Measurements from ENCODE around the gene PRADC1.

PRADC1 gene

GRCh38 chr2:73258186-73258912 lies 25.3 kb upstream of the PRADC1 start:
- DNase-seq: no peak

- DNase-seq: no peak
These were observed 24.5 kb upstream of the PRADC1 start for GRCh38 chr2:73257425-73258125.

GRCh38 chr2:73257021-73257420 lies 24.0 kb upstream of the PRADC1 start:
- DNase-seq: no peak

GRCh38 chr2:73256618-73256922 lies 23.5 kb upstream of the PRADC1 start:
- DNase-seq: no peak

- DNase-seq: no peak
These were observed 23.0 kb upstream of the PRADC1 start for GRCh38 chr2:73255907-73256617.

- no peak for DNase-seq
These were observed 22.1 kb upstream of the PRADC1 start for GRCh38 chr2:73255007-73255644.

GRCh38 chr2:73254343-73255006 lies 21.4 kb upstream of the PRADC1 start:
- DNase-seq: no peak

- DNase-seq: no peak
These were observed 20.9 kb upstream of the PRADC1 start for GRCh38 chr2:73253901-73254300.

GRCh38 chr2:73253400-73253799 lies 20.4 kb upstream of the PRADC1 start:
- DNase-seq: no peak

GRCh38 chr2:73252238-73253027 lies 19.4 kb upstream of the PRADC1 start:
- no peak for DNase-seq

- DNase-seq: no peak
These were observed 18.1 kb upstream of the PRADC1 start for GRCh38 chr2:73250872-73251846.

- DNase-seq: no peak
These were observed 16.6 kb upstream of the PRADC1 start for GRCh38 chr2:73249636-73250035.

- no peak for DNase-seq
These were observed 13.8 kb upstream of the PRADC1 start for GRCh38 chr2:73246850-73247249.

GRCh38 chr2:73244580-73244979 lies 11.5 kb upstream of the PRADC1 start:
- DNase-seq: no peak

GRCh38 chr2:73243884-73244570 lies 11.0 kb upstream of the PRADC1 start:
- no peak for DNase-seq

GRCh38 chr2:73239776-73240175 lies 6.7 kb upstream of the PRADC1 start:
- no peak for DNase-seq

- no peak for DNase-seq
These were observed 5.9 kb upstream of the PRADC1 start for GRCh38 chr2:73238976-73239375.

GRCh38 chr2:73238149-73238548 lies 5.1 kb upstream of the PRADC1 start:
- DNase-seq: no peak

- no peak for DNase-seq
These were observed 4.1 kb upstream of the PRADC1 start for GRCh38 chr2:73237168-73237567.

- no peak for DNase-seq
These were observed 2.4 kb upstream of the PRADC1 start for GRCh38 chr2:73235315-73236028.
